GM12878 (cell line): ENCODE results near the gene ZNF396. TPM values are rescaled to one million over a fixed set of nuclear protein-coding genes. Genes with fewer than 3 reads are reported as not detected.

Source experiments
- ATAC-seq: fragments of 200-7000 bp; cut with Tn5 transposase; 3 replicates; pipeline ENCODE4 v1.9.1; 2020; ENCODE audit warnings: mild to moderate bottlenecking, moderate library complexity
- BruUV-seq: library from RNA; stranded (reverse); fragments of 400-500 nt; replicated peaks from 2 replicates; lab custom pipeline; 2021; lab: Mats Ljungman, UMichigan
- CTCF ChIA-PET: fragments of 300-600 bp; sonication (Branson Sonifier 250); formaldehyde crosslinking; extraction: SDS; loops from one replicate; lab custom pipeline; 2021; ENCODE audit warnings: inconsistent platforms; lab: Yijun Ruan, JAX
- POLR2A ChIA-PET: fragments of 350-600 bp; formaldehyde crosslinking; extraction: SDS; loops from one replicate; lab custom pipeline; 2021; ENCODE audit warnings: inconsistent platforms; lab: Charles Lee
- RAD21 ChIA-PET: fragments of 300-600 bp; sonication (Branson Sonifier 250); formaldehyde crosslinking; loops from one replicate; lab custom pipeline; 2023; ENCODE audit warnings: antibody characterized with exemption; ENCODE audit not compliant: unreplicated experiment; lab: Charles Lee
- SMC1A ChIA-PET: fragments of 300-600 bp; sonication (Branson Sonifier 250); formaldehyde crosslinking; loops from one replicate; lab custom pipeline; 2023; ENCODE audit not compliant: unreplicated experiment, uncharacterized antibody; lab: Charles Lee
- DNase-seq: peaks from one replicate; pipeline ENCODE4 v3.0.0-alpha.2; 2011; ENCODE audit warnings: low read depth, low spot score
- FAIRE-seq: peaks from 3 replicates; lab custom pipeline; 2011; peaks lifted over from hg19 to GRCh38; lab: Jason Lieb, UNC
- H2AFZ ChIP-seq: 2 replicates; pipeline ENCODE4 v1.6.0; 2011; ENCODE audit warnings: low read depth, low read length, control low read depth; ENCODE audit not compliant: control insufficient read depth
- H3K27ac ChIP-seq: 2 replicates; pipeline ENCODE4 v1.5.1; 2011; ENCODE audit warnings: control low read depth; ENCODE audit not compliant: control insufficient read depth, insufficient read depth
- H3K27me3 ChIP-seq, 2 experiments: replicated peaks in 1 of 2; 2 replicates each; pipeline versions ENCODE4 v1.6.0 to v1.6.1; 2011; ENCODE audit warnings: low read length in 1 of 2; ENCODE audit not compliant: control insufficient read depth in 2 of 2, insufficient read depth in 2 of 2
- H3K36me3 ChIP-seq, 2 experiments: 2 replicates each; pipeline ENCODE4 v1.5.1; 2011; ENCODE audit warnings: low read length in 1 of 2; ENCODE audit not compliant: control insufficient read depth in 2 of 2, insufficient read depth in 2 of 2
- H3K4me1 ChIP-seq: 2 replicates; pipeline ENCODE4 v1.6.1; 2011; ENCODE audit warnings: mild to moderate bottlenecking, low read length, moderate library complexity, mixed read lengths; ENCODE audit not compliant: control insufficient read depth, insufficient read depth
- H3K4me2 ChIP-seq: 2 replicates; pipeline ENCODE4 v1.6.0; 2011; ENCODE audit warnings: control low read depth; ENCODE audit not compliant: control insufficient read depth, insufficient read depth
- H3K4me3 ChIP-seq: fragments of 200-600 bp; sonication (generic); 2 replicates; pipeline ENCODE4 v1.5.1; 2016
- H3K79me2 ChIP-seq: 2 replicates; pipeline ENCODE4 v1.6.0; 2011; ENCODE audit warnings: low read length; ENCODE audit not compliant: control insufficient read depth, insufficient read depth
- H3K9ac ChIP-seq: 2 replicates; pipeline ENCODE4 v1.8.0; 2011; ENCODE audit warnings: low read length, control low read depth, mixed read lengths; ENCODE audit not compliant: control insufficient read depth, insufficient read depth
- H3K9me3 ChIP-seq: replicated peaks from 3 replicates; pipeline ENCODE4 v1.5.1; 2011; ENCODE audit warnings: mild to moderate bottlenecking, low read length; ENCODE audit not compliant: control insufficient read depth, insufficient read depth
- H4K20me1 ChIP-seq: 2 replicates; pipeline ENCODE4 v1.6.0; 2011; ENCODE audit not compliant: control insufficient read depth, insufficient read depth
- ATF7 ChIP-seq: fragments of 450-650 bp; IDR thresholded peaks from 2 replicates; pipeline ENCODE4 v1.6.1; 2016; ENCODE audit warnings: low read depth, mild to moderate bottlenecking
- CBX3 ChIP-seq: fragments of 200-600 bp; sonication (generic); IDR thresholded peaks from 2 replicates; pipeline ENCODE4 v1.6.1; 2016; ENCODE audit warnings: low read depth, borderline replicate concordance
- CHD1 ChIP-seq: IDR thresholded peaks from 2 replicates; pipeline ENCODE4 v1.6.1; 2012; ENCODE audit warnings: low read depth, low read length, improper control_type of control experiment
- CHD4 ChIP-seq: fragments of 200-600 bp; sonication (generic); IDR thresholded peaks from 2 replicates; pipeline ENCODE4 v1.6.1; 2016; ENCODE audit warnings: mild to moderate bottlenecking
- LARP7 ChIP-seq: fragments of 450-650 bp; IDR thresholded peaks from 2 replicates; pipeline ENCODE4 v1.6.1; 2017; ENCODE audit warnings: mild to moderate bottlenecking
- PAX8 ChIP-seq: fragments of 450-650 bp; IDR thresholded peaks from 2 replicates; pipeline ENCODE4 v1.6.1; 2017; ENCODE audit warnings: mild to moderate bottlenecking, moderate library complexity
- POLR2AphosphoS2 ChIP-seq: IDR thresholded peaks from 2 replicates; pipeline ENCODE4 v1.6.1; 2011; ENCODE audit warnings: low read depth, mild to moderate bottlenecking, low read length, improper control_type of control experiment, moderate library complexity
- RFX5 ChIP-seq: IDR thresholded peaks from 2 replicates; pipeline ENCODE4 v1.6.1; 2011; ENCODE audit warnings: low read depth, low read length, improper control_type of control experiment
- SPI1 ChIP-seq: IDR thresholded peaks from 2 replicates; pipeline ENCODE4 v1.6.1; 2011; ENCODE audit warnings: low read depth, mild to moderate bottlenecking, low read length, moderate library complexity, borderline replicate concordance; ENCODE audit not compliant: insufficient read depth
- USF1 ChIP-seq: IDR thresholded peaks from 2 replicates; pipeline ENCODE4 v1.6.1; 2011; ENCODE audit warnings: borderline replicate concordance, low read depth, mild to moderate bottlenecking, moderate library complexity, mixed read lengths, low read length; ENCODE audit not compliant: insufficient read depth; ENCODE audit errors: extremely low read length
- YBX1 ChIP-seq: fragments of 450-650 bp; IDR thresholded peaks from 2 replicates; pipeline ENCODE4 v1.6.1; 2016; ENCODE audit warnings: antibody characterized with exemption
- YY1 ChIP-seq: IDR thresholded peaks from 2 replicates; pipeline ENCODE4 v1.6.1; 2011; ENCODE audit warnings: low read depth, mild to moderate bottlenecking, low read length
- ZBTB4 ChIP-seq: fragments of 450-650 bp; formaldehyde crosslinking; IDR thresholded peaks from 2 replicates; pipeline ENCODE4 v1.4.0; 2022; ENCODE audit warnings: mild to moderate bottlenecking, moderate library complexity
- ZBTB40 ChIP-seq: fragments of 450-650 bp; IDR thresholded peaks from 2 replicates; pipeline ENCODE4 v1.6.1; 2016; ENCODE audit warnings: mild to moderate bottlenecking, moderate library complexity, borderline replicate concordance
- ZSCAN29 ChIP-seq: fragments of 450-650 bp; IDR thresholded peaks from 2 replicates; pipeline ENCODE4 v1.6.1; 2017; ENCODE audit warnings: mild to moderate bottlenecking, moderate library complexity
- WGBS: methylation state at CpG from one replicate; pipeline ENCODE4 v1.1.6; 2016; ENCODE audit warnings: low lambda C conversion rate; ENCODE audit not compliant: insufficient replicate concordance, insufficient coverage; ENCODE audit errors: missing lambda C conversion rate; 5-methylcytosine and 5-hydroxymethylcytosine counted together
- in situ Hi-C: fragments of 300-500 bp; cut with MboI; formaldehyde crosslinking; loops from 9 replicates; pipeline ENCODE4 v1.14.3; 2018; ENCODE audit warnings: mixed read lengths
- intact Hi-C: fragments of 100-400 bp; cut with micrococcal nuclease; formaldehyde crosslinking; loops from one replicate; pipeline ENCODE4 v1.14.2; 2022; ENCODE audit not compliant: unreplicated experiment
- polyA plus RNA-seq, 11 experiments: library from polyadenylated mRNA; depleted of rRNA in 4 of 11; unstranded in 6 of 11; stranded (reverse) in 5 of 11; fragments of >200 nt; fragmentation: Nextera tagmentation in 4 of 11; fragmentation: Illumina TruSeq in 1 of 11; extraction: Ambion mirVana in 4 of 11; extraction: Trizol in 1 of 11; gene quantifications; 1 replicate in 1 of 11; 2 replicates in 10 of 11; pipeline versions ENCODE4 v1.2.1 to v1.2.3, GENCODE V29; 2011 to 2016; ENCODE audit warnings: inconsistent platforms in 2 of 11, missing spikeins in 2 of 11, low read depth in 1 of 11
- total RNA-seq, 4 experiments: library from RNA; depleted of rRNA in 3 of 4; stranded (reverse); fragments of >200 nt in 3 of 4; fragmentation: Illumina TruSeq in 1 of 4; extraction: Trizol in 1 of 4; gene quantifications; 2 replicates each; pipeline versions ENCODE4 v1.2.1 to v1.2.3, GENCODE V29; 2013 to 2021

Gene ZNF396
- total and polyA plus RNA-seq, 10 of the 15 experiments (the other 5 are each of a cell fraction or from before 2014, with no cell fraction given) = 0.14 to 0.79 (median 0.47) TPM

- 99% methylated on average over 4 of the region's 4 CpGs for WGBS
- no peaks in the 10 kb centered on the region for H4K20me1 ChIP-seq
- peaks cover 3% of the 10 kb centered on the region for H3K9me3 ChIP-seq
- ChIA-PET RAD21 (no interaction called here), CTCF (no interaction called here), SMC1A (no interaction called here), POLR2A (no interaction called here)
- peaks cover 2% of the 10 kb centered on the region for H3K79me2 ChIP-seq
- ATAC-seq (no peak), FAIRE-seq (no peak), DNase-seq (no peak)
- in situ Hi-C loops = no loop called here
- H3K4me2 ChIP-seq = no peak overlapping the region
- no peak overlapping the region for H3K9ac ChIP-seq
- TF ChIP-seq RFX5 = no peak
- TF ChIP-seq LARP7 = no peak
- no peak for TF ChIP-seq USF1
- no peak for TF ChIP-seq ZSCAN29
- no peak for TF ChIP-seq CHD1
- TF ChIP-seq CHD4 = no peak
- TF ChIP-seq CBX3 = no peak
- TF ChIP-seq ZBTB4 (CRISPR knock-in tag) = no peak
- TF ChIP-seq YBX1 = no peak
- TF ChIP-seq YY1 = no peak
- no peak for TF ChIP-seq ATF7
- TF ChIP-seq POLR2AphosphoS2 = no peak
- TF ChIP-seq PAX8 = no peak
- no peak for TF ChIP-seq ZBTB40
- TF ChIP-seq SPI1 = no peak
- no peaks in the 10 kb centered on the region for H3K27me3 ChIP-seq
- no peak overlapping the region for H3K4me3 ChIP-seq
- H3K4me1 ChIP-seq = no peaks in the 10 kb centered on the region
- BruUV-seq = no TSS peak
- H3K27ac ChIP-seq = no peak overlapping the region
- peaks cover 11 to 32% of the 10 kb centered on the region in 2 experiments for H3K36me3 ChIP-seq
- H2AFZ ChIP-seq = no peak overlapping the region
- intact Hi-C loops = no loop called here
These were observed 41.3 kb downstream of the ZNF396 start for GRCh38 chr18:35335866-35336265.
